AG09319 (cell line): ENCODE results near the gene PBX2.
"Not testable (repeated sequence)": the region's sequence is repeated elsewhere in the genome, so short reads cannot be mapped to it uniquely, and the experiment has no call there.

ENCODE experiments used
- DNase-seq: peaks from one replicate; pipeline ENCODE4 v3.0.0-alpha.2; 2010; ENCODE audit warnings: low read depth; ENCODE audit errors: extremely low read depth
- TF ChIP-seq, protein P1 (sequence below): IDR thresholded peaks from 2 replicates; pipeline ENCODE4 v1.5.1; 2011; ENCODE audit warnings: low read depth, mild to moderate bottlenecking, inconsistent platforms, low read length, moderate library complexity

PBX2 gene

GRCh38 chr6:32213649-32214048, 23.6 kb upstream of the PBX2 start:
- no peak for DNase-seq
- TF ChIP-seq, protein P1, sequence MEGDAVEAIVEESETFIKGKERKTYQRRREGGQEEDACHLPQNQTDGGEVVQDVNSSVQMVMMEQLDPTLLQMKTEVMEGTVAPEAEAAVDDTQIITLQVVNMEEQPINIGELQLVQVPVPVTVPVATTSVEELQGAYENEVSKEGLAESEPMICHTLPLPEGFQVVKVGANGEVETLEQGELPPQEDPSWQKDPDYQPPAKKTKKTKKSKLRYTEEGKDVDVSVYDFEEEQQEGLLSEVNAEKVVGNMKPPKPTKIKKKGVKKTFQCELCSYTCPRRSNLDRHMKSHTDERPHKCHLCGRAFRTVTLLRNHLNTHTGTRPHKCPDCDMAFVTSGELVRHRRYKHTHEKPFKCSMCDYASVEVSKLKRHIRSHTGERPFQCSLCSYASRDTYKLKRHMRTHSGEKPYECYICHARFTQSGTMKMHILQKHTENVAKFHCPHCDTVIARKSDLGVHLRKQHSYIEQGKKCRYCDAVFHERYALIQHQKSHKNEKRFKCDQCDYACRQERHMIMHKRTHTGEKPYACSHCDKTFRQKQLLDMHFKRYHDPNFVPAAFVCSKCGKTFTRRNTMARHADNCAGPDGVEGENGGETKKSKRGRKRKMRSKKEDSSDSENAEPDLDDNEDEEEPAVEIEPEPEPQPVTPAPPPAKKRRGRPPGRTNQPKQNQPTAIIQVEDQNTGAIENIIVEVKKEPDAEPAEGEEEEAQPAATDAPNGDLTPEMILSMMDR: no peak

DNA sequence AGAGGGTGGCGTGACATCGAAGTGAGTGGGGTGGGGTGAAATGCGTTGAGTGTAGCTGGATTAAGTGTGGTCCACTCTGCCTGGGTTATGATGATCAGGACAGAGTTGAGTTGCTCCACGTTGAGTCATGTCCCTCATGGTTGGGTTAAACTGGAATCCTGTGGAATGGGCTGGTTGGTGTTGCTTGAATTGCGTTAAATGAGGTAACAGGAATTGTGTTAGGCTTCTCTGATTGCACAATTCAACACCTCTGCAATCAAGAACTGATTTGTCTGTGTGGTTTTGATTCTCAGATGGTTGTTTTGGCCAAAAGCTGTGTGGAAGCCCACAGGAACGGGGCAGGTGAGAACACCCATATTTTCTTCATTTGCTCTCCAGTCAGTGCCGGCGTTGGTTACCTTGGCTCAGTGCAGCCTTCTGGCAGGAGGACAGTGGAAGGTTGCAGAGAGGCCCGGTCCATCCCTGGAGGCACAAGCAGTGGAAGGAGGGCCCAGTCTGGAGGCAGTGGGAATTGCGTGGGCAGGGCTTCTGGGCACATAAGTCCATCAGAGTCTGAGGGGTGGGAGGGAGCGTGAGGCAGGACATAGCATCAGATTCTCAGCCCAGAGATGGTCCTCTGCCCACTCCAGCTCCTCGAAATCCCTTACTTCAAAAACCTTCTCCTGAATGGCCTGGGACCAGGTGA, 22.2 kb upstream of the PBX2 start:
- TF ChIP-seq, protein P1: no peak
- no peak for DNase-seq

DNA sequence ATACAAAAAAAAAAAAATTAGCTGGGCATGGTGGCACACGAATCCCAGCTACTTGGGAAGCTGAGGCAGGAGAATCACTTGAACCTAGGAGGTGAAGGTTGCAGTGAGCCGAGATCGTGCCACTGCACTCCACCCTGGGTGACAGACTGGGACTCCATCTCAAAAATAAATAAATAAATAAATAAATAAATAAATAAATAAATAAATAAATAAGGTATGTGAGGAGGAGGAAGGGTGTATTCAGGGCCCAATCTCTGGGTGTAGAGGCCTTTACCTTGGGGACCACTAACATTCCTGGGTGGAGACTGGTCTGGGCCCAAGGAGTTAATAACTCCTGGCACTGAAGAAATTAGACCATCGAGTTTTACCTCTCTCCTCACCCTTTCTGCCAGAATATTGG, 21.4 kb upstream of the PBX2 start:
- not testable (repeated sequence) for DNase-seq

DNA sequence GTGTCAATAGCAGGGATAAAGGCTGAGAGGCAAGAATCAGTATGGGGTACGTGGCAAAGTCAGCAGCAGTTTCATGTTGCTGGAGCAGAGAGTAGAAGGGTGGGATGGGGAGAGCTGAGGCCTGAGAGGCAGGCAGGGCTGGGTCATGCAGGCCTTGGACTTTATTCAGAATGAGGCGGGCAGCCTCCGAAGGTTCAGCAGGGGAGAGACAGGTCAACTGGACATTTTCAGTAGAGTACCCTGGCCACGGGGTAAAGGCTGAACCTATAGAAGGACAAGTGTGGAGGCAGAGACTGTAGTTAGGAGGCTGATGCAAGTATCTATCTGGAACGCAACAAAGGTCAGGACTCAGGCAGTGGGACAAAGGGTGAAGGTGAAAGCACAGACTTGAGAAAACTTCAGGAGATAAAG, 20.2 kb upstream of the PBX2 start:
- TF ChIP-seq, protein P1: no peak
- no peak for DNase-seq

GRCh38 chr6:32208996-32209395, 19.0 kb upstream of the PBX2 start:
- TF ChIP-seq, protein P1: no peak
- DNase-seq: no peak

DNA sequence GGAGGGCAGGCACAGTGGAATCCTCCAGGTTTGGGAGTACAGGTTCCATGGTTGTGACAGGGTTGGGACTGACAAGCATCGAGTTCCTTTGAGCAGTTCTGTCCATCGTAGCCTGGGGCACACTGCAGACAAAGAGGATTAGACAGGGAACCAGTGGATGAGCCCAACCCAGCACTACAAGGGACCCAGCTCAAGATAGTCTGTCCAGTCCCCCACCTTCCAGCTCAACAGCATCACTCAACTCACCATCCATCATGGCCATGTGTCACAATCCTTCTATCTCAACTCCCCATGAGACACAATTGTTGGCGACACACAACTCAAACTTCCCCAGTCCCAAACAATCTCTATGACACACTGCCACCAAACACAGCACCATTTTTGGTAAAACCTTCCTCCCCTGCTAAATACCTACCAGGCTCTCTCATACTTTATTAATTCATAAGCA, 14.3 kb upstream of the PBX2 start:
- TF ChIP-seq, protein P1: no peak
- no peak for DNase-seq

- TF ChIP-seq, protein P1: no peak
- no peak for DNase-seq
These were observed 13.6 kb upstream of the PBX2 start for GRCh38 chr6:32203426-32204267.
